ENCODE measurements around the gene NOP14. TPM values are rescaled to one million over a fixed set of nuclear protein-coding genes. Genes with fewer than 3 reads are reported as not detected.

Gene NOP14
- total RNA-seq, 1 donor from 2014 or later = 22.9 TPM

- TF ChIP-seq, protein P1, sequence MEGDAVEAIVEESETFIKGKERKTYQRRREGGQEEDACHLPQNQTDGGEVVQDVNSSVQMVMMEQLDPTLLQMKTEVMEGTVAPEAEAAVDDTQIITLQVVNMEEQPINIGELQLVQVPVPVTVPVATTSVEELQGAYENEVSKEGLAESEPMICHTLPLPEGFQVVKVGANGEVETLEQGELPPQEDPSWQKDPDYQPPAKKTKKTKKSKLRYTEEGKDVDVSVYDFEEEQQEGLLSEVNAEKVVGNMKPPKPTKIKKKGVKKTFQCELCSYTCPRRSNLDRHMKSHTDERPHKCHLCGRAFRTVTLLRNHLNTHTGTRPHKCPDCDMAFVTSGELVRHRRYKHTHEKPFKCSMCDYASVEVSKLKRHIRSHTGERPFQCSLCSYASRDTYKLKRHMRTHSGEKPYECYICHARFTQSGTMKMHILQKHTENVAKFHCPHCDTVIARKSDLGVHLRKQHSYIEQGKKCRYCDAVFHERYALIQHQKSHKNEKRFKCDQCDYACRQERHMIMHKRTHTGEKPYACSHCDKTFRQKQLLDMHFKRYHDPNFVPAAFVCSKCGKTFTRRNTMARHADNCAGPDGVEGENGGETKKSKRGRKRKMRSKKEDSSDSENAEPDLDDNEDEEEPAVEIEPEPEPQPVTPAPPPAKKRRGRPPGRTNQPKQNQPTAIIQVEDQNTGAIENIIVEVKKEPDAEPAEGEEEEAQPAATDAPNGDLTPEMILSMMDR (IDR thresholded peaks at IDR 0.05; ENCODE audit: unreplicated experiment) = no peak
- no peak for DNase-seq (ENCODE audit: low spot score)
- no peaks in the 10 kb centered on the region for H3K9me3 Mint-ChIP-seq (ENCODE audit: unreplicated experiment)
- H3K27me3 Mint-ChIP-seq (ENCODE audit: unreplicated experiment) = no peaks in the 10 kb centered on the region
- no peaks in the 10 kb centered on the region for H3K4me1 Mint-ChIP-seq (ENCODE audit: unreplicated experiment)
- no peaks in the 10 kb centered on the region for H3K36me3 Mint-ChIP-seq (ENCODE audit: low read depth, unreplicated experiment)
- H3K27ac Mint-ChIP-seq (ENCODE audit: unreplicated experiment) = no peak overlapping the region
- H3K4me3 Mint-ChIP-seq (ENCODE audit: unreplicated experiment) = no peak overlapping the region
These were observed 46.2 kb upstream of the NOP14 start for GRCh38 chr4:3009422-3009821.

GRCh38 chr4:3007724-3008123, 44.5 kb upstream of the NOP14 start:
- DNase-seq (ENCODE audit: low spot score) = no peak
- Mint-ChIP-seq H3K27ac (ENCODE audit: unreplicated experiment) (no peak overlapping the region), H3K36me3 (ENCODE audit: low read depth, unreplicated experiment) (no peaks in the 10 kb centered on the region), H3K4me1 (ENCODE audit: unreplicated experiment) (no peaks in the 10 kb centered on the region), H3K27me3 (ENCODE audit: unreplicated experiment) (no peaks in the 10 kb centered on the region), H3K4me3 (ENCODE audit: unreplicated experiment) (no peak overlapping the region), H3K9me3 (ENCODE audit: unreplicated experiment) (no peaks in the 10 kb centered on the region)
- TF ChIP-seq, protein P1 (IDR thresholded peaks at IDR 0.05; ENCODE audit: unreplicated experiment) = no peak

DNA sequence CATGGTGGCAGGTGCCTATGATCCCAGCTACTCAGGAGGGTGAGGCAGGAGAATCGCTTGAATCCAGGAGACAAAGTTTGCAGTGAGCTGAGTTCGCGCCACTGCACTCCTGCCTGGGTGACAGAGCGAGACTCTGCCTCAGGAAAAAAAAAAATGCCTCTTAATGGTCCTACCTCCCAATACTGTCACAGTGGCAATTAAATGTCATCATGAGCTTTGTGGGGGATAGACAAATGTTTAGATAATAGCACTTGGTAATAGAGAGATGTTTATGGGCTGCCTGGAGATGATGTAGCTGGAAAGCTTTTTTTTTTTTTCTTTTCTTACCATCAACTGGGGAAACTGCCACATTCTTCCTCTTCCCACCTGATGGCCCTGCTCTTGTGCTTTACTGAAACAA, 33.2 kb upstream of the NOP14 start:
- H3K4me1 Mint-ChIP-seq (ENCODE audit: unreplicated experiment) = no peaks in the 10 kb centered on the region
- no peaks in the 10 kb centered on the region for H3K36me3 Mint-ChIP-seq (ENCODE audit: low read depth, unreplicated experiment)
- DNase-seq (ENCODE audit: low spot score) = no peak
- H3K9me3 Mint-ChIP-seq (ENCODE audit: unreplicated experiment) = no peaks in the 10 kb centered on the region
- H3K27me3 Mint-ChIP-seq (ENCODE audit: unreplicated experiment) = no peaks in the 10 kb centered on the region
- TF ChIP-seq, protein P1 (IDR thresholded peaks at IDR 0.05; ENCODE audit: unreplicated experiment) = no peak
- H3K4me3 Mint-ChIP-seq (ENCODE audit: unreplicated experiment) = no peak overlapping the region
- no peak overlapping the region for H3K27ac Mint-ChIP-seq (ENCODE audit: unreplicated experiment)

- H3K4me3 Mint-ChIP-seq (ENCODE audit: unreplicated experiment) = no peak overlapping the region
- H3K36me3 Mint-ChIP-seq (ENCODE audit: low read depth, unreplicated experiment) = no peaks in the 10 kb centered on the region
- TF ChIP-seq, protein P1 (IDR thresholded peaks at IDR 0.05; ENCODE audit: unreplicated experiment) = no peak
- H3K27ac Mint-ChIP-seq (ENCODE audit: unreplicated experiment) = no peak overlapping the region
- H3K9me3 Mint-ChIP-seq (ENCODE audit: unreplicated experiment) = no peaks in the 10 kb centered on the region
- no peak for DNase-seq (ENCODE audit: low spot score)
- no peaks in the 10 kb centered on the region for H3K4me1 Mint-ChIP-seq (ENCODE audit: unreplicated experiment)
- no peaks in the 10 kb centered on the region for H3K27me3 Mint-ChIP-seq (ENCODE audit: unreplicated experiment)
These were observed 32.5 kb upstream of the NOP14 start for GRCh38 chr4:2995546-2996265.

DNA sequence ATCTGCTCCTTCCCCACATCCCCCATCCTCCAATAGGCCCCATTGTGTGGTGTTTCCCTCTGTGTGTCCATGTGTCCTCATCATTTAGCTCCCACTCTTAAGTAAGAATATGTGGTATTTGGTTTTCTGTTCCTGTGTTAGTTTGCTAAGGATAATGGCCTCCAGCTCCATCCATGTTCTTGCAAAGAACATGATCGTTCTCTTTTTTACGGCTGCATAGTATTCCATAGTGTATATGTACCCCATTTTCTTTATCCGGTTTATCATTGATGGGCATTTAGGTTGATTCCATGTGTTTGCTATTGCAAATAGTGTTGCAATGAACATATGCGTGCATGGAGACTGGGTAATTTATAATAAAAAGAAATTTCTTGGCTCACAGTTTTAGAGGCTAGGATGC, 31.7 kb upstream of the NOP14 start:
- no peak overlapping the region for H3K4me3 Mint-ChIP-seq (ENCODE audit: unreplicated experiment)
- TF ChIP-seq, protein P1 (IDR thresholded peaks at IDR 0.05; ENCODE audit: unreplicated experiment) = no peak
- DNase-seq (ENCODE audit: low spot score) = no peak
- H3K4me1 Mint-ChIP-seq (ENCODE audit: unreplicated experiment) = no peaks in the 10 kb centered on the region
- H3K36me3 Mint-ChIP-seq (ENCODE audit: low read depth, unreplicated experiment) = no peaks in the 10 kb centered on the region
- H3K27me3 Mint-ChIP-seq (ENCODE audit: unreplicated experiment) = no peaks in the 10 kb centered on the region
- no peak overlapping the region for H3K27ac Mint-ChIP-seq (ENCODE audit: unreplicated experiment)
- no peaks in the 10 kb centered on the region for H3K9me3 Mint-ChIP-seq (ENCODE audit: unreplicated experiment)
